ENCODE measurements around the gene ADRB1. TPM values are rescaled to one million over a fixed set of nuclear protein-coding genes. Genes with fewer than 3 reads are reported as not detected.

Gene ADRB1
- total and polyA plus RNA-seq, 2 of the 13 experiments (the other 11 are each of a cell fraction or from before 2014, with no cell fraction given), result 0.07 TPM; not detected in 1

GRCh38 chr10:114053946-114054345 lies 10.3 kb downstream of the ADRB1 start:
- in situ Hi-C loops (cut with HindIII; ENCODE audit: extremely low pct_ligation_motif_present, low pct_unique_long_range_greater_than_20kb) (no loop called here), intact Hi-C loops (cut with micrococcal nuclease; ENCODE audit: unreplicated experiment) (no loop called here)
- H3K27me3 ChIP-seq (ENCODE audit: control insufficient read depth in 1 of 2, insufficient read depth in 2 of 2, low read length in 2 of 2), result peaks cover 0 to 7% of the 10 kb centered on the region in 2 experiments; a peak in 2 of 5 replicates
- 19% methylated on average over 4 of the region's 4 CpGs for WGBS (ENCODE audit: low lambda C conversion rate)
- BruUV-seq (replicated peaks), result no TSS peak
- H3K9ac ChIP-seq (ENCODE audit: insufficient read depth, low read depth, low read length), result no peak overlapping the region
- no peak overlapping the region for H3K4me2 ChIP-seq (ENCODE audit: low read depth, low read length)
- H3K79me2 ChIP-seq (ENCODE audit: insufficient read depth, low read length), result no peaks in the 10 kb centered on the region
- ATAC-seq, result no peak
- POLR2A ChIA-PET, result no interaction called here
- H3K36me3 ChIP-seq (replicated peaks in 1 of 2; ENCODE audit: control insufficient read depth in 1 of 2, insufficient read depth in 2 of 2, low read length in 2 of 2), result no peaks in the 10 kb centered on the region
- no peaks in the 10 kb centered on the region for H4K20me1 ChIP-seq (ENCODE audit: insufficient read depth, low read length)
- no peak for TF ChIP-seq USF2 (IDR thresholded peaks at IDR 0.05; ENCODE audit: low read depth, low read length)
- TF ChIP-seq USF2 (CRISPR knock-in tag; IDR thresholded peaks at IDR 0.05; ENCODE audit: borderline replicate concordance), result no peak
- TF ChIP-seq PLRG1 (conservative IDR thresholded peaks at IDR 0.05), result no peak
- no peak for TF ChIP-seq U2AF1 (optimal IDR thresholded peaks at IDR 0.05; ENCODE audit: low read depth, low read length)
- no peak for TF ChIP-seq ZNF644 (CRISPR knock-in tag; IDR thresholded peaks at IDR 0.05; ENCODE audit: low read depth)
- H3K9me3 ChIP-seq (ENCODE audit: low read length), result no peaks in the 10 kb centered on the region
- no peak for DNase-seq (ENCODE audit: low spot score)
- no peak for FAIRE-seq
- no peaks in the 10 kb centered on the region for H3K4me1 ChIP-seq (ENCODE audit: insufficient read depth, low read length)
- H3K4me3 ChIP-seq (replicated peaks in 1 of 3; ENCODE audit: insufficient read depth in 1 of 3, low read depth in 2 of 3, low read length in 3 of 3), result no peak overlapping the region
- CTCF ChIA-PET (ENCODE audit: low intra/inter-chr PET ratio, low total read pairs), result no interaction called here
- H2AFZ ChIP-seq (ENCODE audit: low read length), result no peak overlapping the region
- no peak overlapping the region for H3K27ac ChIP-seq (ENCODE audit: extremely low read length, insufficient read depth, low read length)

DNA sequence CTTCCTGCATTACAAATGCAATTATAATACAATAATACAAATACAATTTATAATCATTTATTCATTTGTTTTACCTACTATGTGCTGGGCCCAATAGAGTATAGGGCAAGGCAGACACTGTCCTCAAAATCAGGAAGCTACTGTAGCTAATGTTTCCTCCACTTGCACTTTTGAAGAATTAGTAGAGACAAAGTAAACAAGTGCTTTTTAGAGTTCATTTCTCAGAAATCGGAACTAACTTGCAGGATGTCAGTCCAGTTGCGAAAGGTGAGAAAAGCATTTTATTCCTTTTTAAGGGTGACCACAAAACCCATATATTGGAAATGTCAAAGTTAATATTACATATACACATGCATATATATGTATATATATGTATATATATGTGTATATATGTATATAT lies 14.2 kb downstream of the ADRB1 start:
- Histone ChIP-seq H3K4me2 (ENCODE audit: low read depth, low read length) (no peak overlapping the region), H3K9ac (ENCODE audit: insufficient read depth, low read depth, low read length) (no peak overlapping the region), H3K79me2 (ENCODE audit: insufficient read depth, low read length) (no peaks in the 10 kb centered on the region), H3K9me3 (ENCODE audit: low read length) (no peaks in the 10 kb centered on the region), H3K4me1 (ENCODE audit: insufficient read depth, low read length) (no peaks in the 10 kb centered on the region), H2AFZ (ENCODE audit: low read length) (no peak overlapping the region), H3K4me3 (replicated peaks in 1 of 3; ENCODE audit: insufficient read depth in 1 of 3, low read depth in 2 of 3, low read length in 3 of 3) (no peak overlapping the region), H4K20me1 (ENCODE audit: insufficient read depth, low read length) (no peaks in the 10 kb centered on the region), H3K27me3 (ENCODE audit: control insufficient read depth in 1 of 2, insufficient read depth in 2 of 2, low read length in 2 of 2) (peaks cover 0 to 4% of the 10 kb centered on the region in 2 experiments; a peak in 1 of 5 replicates), H3K27ac (ENCODE audit: extremely low read length, insufficient read depth, low read length) (no peak overlapping the region), H3K36me3 (replicated peaks in 1 of 2; ENCODE audit: control insufficient read depth in 1 of 2, insufficient read depth in 2 of 2, low read length in 2 of 2) (no peaks in the 10 kb centered on the region)
- POLR2A ChIA-PET, result no interaction called here
- intact Hi-C loops (cut with micrococcal nuclease; ENCODE audit: unreplicated experiment) (no loop called here), in situ Hi-C loops (cut with HindIII; ENCODE audit: extremely low pct_ligation_motif_present, low pct_unique_long_range_greater_than_20kb) (no loop called here)
- ATAC-seq (no peak), FAIRE-seq (no peak), DNase-seq (ENCODE audit: low spot score) (no peak)
- CTCF ChIA-PET (ENCODE audit: low intra/inter-chr PET ratio, low total read pairs), result no interaction called here
- no TSS peak for BruUV-seq (replicated peaks)
- 21% methylated on average over 2 of the region's 2 CpGs for WGBS (ENCODE audit: low lambda C conversion rate)
- no peak for TF ChIP-seq NFE2L1 (CRISPR knock-in tag; IDR thresholded peaks at IDR 0.05; ENCODE audit: borderline replicate concordance)
- no peak for TF ChIP-seq ZIK1 (CRISPR knock-in tag; IDR thresholded peaks at IDR 0.05; ENCODE audit: borderline replicate concordance, low read depth)
- no peak for TF ChIP-seq IRX3 (CRISPR knock-in tag; IDR thresholded peaks at IDR 0.05; ENCODE audit: borderline replicate concordance, low read depth)
- no peak for TF ChIP-seq ZNF781 (CRISPR knock-in tag; IDR thresholded peaks at IDR 0.05; ENCODE audit: borderline replicate concordance, not compliant biosample characterization)
- no peak for TF ChIP-seq ZBTB37 (CRISPR knock-in tag; IDR thresholded peaks at IDR 0.05)
- no peak for TF ChIP-seq NPAS2 (CRISPR knock-in tag; IDR thresholded peaks at IDR 0.05; ENCODE audit: borderline replicate concordance)
- TF ChIP-seq HOXD1 (CRISPR knock-in tag; IDR thresholded peaks at IDR 0.05), result no peak
- no peak for TF ChIP-seq ZNF619 (CRISPR knock-in tag; IDR thresholded peaks at IDR 0.05)
- TF ChIP-seq ZSCAN5A (CRISPR knock-in tag; IDR thresholded peaks at IDR 0.05; ENCODE audit: borderline replicate concordance), result no peak
- no peak for TF ChIP-seq NFYC (CRISPR knock-in tag; IDR thresholded peaks at IDR 0.05)
- no peak for TF ChIP-seq MIER3 (CRISPR knock-in tag; IDR thresholded peaks at IDR 0.05; ENCODE audit: borderline replicate concordance)

Data from HepG2 (cell line).